HG03378 (cell line): Measurements from ENCODE around the gene CYBRD1.
"Not testable (repeated sequence)": the region's sequence is repeated elsewhere in the genome, so short reads cannot be mapped to it uniquely, and the experiment has no call there.

Experiments
- ATAC-seq: cut with Tn5 transposase; IDR thresholded peaks from one replicate; pipeline ENCODE4 v1.9.1; 2021; ENCODE audit warnings: mild to moderate bottlenecking, moderate library complexity; ENCODE audit not compliant: unreplicated experiment

CYBRD1 gene

GRCh38 chr2:171515672-171516298, 6.5 kb upstream of the CYBRD1 start:
- ATAC-seq: no peak

- ATAC-seq: no peak
Observed at GRCh38 chr2:171516793-171517192, 5.5 kb upstream of the CYBRD1 start.

- no peak for ATAC-seq
Observed at GRCh38 chr2:171520471-171520870, 1.8 kb upstream of the CYBRD1 start.

- peak; percentile 10 for ATAC-seq
Observed at GRCh38 chr2:171521361-171522051, 768 bp upstream of the CYBRD1 start.

GRCh38 chr2:171522788-171523087, 464 bp downstream of the CYBRD1 start:
- ATAC-seq: no peak

GRCh38 chr2:171523088-171524017, 1.1 kb downstream of the CYBRD1 start:
- ATAC-seq: no peak

GRCh38 chr2:171524018-171524401, 1.7 kb downstream of the CYBRD1 start:
- no peak for ATAC-seq

GRCh38 chr2:171529914-171530313, 7.6 kb downstream of the CYBRD1 start:
- no peak for ATAC-seq

GRCh38 chr2:171530378-171530777, 8.1 kb downstream of the CYBRD1 start:
- no peak for ATAC-seq

GRCh38 chr2:171530859-171531258, 8.6 kb downstream of the CYBRD1 start:
- ATAC-seq: not testable (repeated sequence)

- no peak for ATAC-seq
Observed at GRCh38 chr2:171531291-171531690, 9.0 kb downstream of the CYBRD1 start.

GRCh38 chr2:171531836-171532450, 9.7 kb downstream of the CYBRD1 start:
- ATAC-seq: no peak

- ATAC-seq: no peak
Observed at GRCh38 chr2:171533331-171533730, 11.1 kb downstream of the CYBRD1 start.

- not testable (repeated sequence) for ATAC-seq
Observed at GRCh38 chr2:171535528-171535927, 13.3 kb downstream of the CYBRD1 start.

GRCh38 chr2:171540437-171540836, 18.2 kb downstream of the CYBRD1 start:
- ATAC-seq: no peak

- no peak for ATAC-seq
Observed at GRCh38 chr2:171541202-171541887, 19.1 kb downstream of the CYBRD1 start.

GRCh38 chr2:171545086-171545485, 22.8 kb downstream of the CYBRD1 start:
- no peak for ATAC-seq

- no peak for ATAC-seq
Observed at GRCh38 chr2:171547256-171547655, 25.0 kb downstream of the CYBRD1 start.

- no peak for ATAC-seq
Observed at GRCh38 chr2:171547720-171548119, 25.4 kb downstream of the CYBRD1 start.

- ATAC-seq: no peak
Observed at GRCh38 chr2:171550613-171551012, 28.3 kb downstream of the CYBRD1 start.

GRCh38 chr2:171551836-171552235, 29.6 kb downstream of the CYBRD1 start:
- no peak for ATAC-seq
